MM.1S (cell line): ENCODE measurements around the gene NCOA1.

ENCODE experiments used
- CTCF ChIP-seq: fragments of 300-600 bp; sonication (generic); IDR thresholded peaks from 2 replicates; pipeline ENCODE4 v1.5.1; 2016; ENCODE audit warnings: antibody characterized with exemption, low read length, mixed read lengths
- EZH2 ChIP-seq: fragments of 300-600 bp; sonication (generic); optimal IDR thresholded peaks from 2 replicates; pipeline ENCODE3; 2017; ENCODE audit warnings: low read depth, mild to moderate bottlenecking, antibody characterized with exemption, low read length, mixed read lengths
- EZH2phosphoT487 ChIP-seq: fragments of 300-600 bp; sonication (generic); IDR thresholded peaks from 2 replicates; pipeline ENCODE4 v1.6.1; 2018; ENCODE audit warnings: antibody characterized with exemption, low read length

- TF ChIP-seq CTCF: no peak
- no peak for TF ChIP-seq EZH2
- no peak for TF ChIP-seq EZH2phosphoT487
Measured at GRCh38 chr2:24725956-24726355, 234.9 kb downstream of the NCOA1 start.
